ENCODE results near the gene JMY.

The JMY gene

GRCh38 chr5:79295029-79295428 lies 59.1 kb downstream of the JMY start:
- DNase-seq (ENCODE audit: low spot score), result no peak

- no peak for DNase-seq (ENCODE audit: low spot score)
Measured at GRCh38 chr5:79297661-79298060, 61.7 kb downstream of the JMY start.

GRCh38 chr5:79301046-79301712 lies 65.2 kb downstream of the JMY start:
- no peak for DNase-seq (ENCODE audit: low spot score)

GRCh38 chr5:79302454-79302853 lies 66.5 kb downstream of the JMY start:
- no peak for DNase-seq (ENCODE audit: low spot score)

- DNase-seq (ENCODE audit: low spot score), result no peak
Measured at GRCh38 chr5:79305706-79306105, 69.8 kb downstream of the JMY start.

- no peak for DNase-seq (ENCODE audit: low spot score)
Measured at GRCh38 chr5:79318935-79319614, 83.1 kb downstream of the JMY start.

- DNase-seq (ENCODE audit: low spot score), result no peak
Measured at GRCh38 chr5:79329453-79329852, 93.5 kb downstream of the JMY start.

- DNase-seq (ENCODE audit: low spot score), result no peak
Measured at GRCh38 chr5:79330071-79330470, 94.1 kb downstream of the JMY start.

- DNase-seq (ENCODE audit: low spot score), result no peak
Measured at GRCh38 chr5:79333852-79334557, 98.1 kb downstream of the JMY start.

GRCh38 chr5:79346420-79346824 lies 110.5 kb downstream of the JMY start:
- DNase-seq (ENCODE audit: low spot score), result no peak

- no peak for DNase-seq (ENCODE audit: low spot score)
Measured at GRCh38 chr5:79349047-79349446, 113.1 kb downstream of the JMY start.

GRCh38 chr5:79349881-79350280 lies 114.0 kb downstream of the JMY start:
- no peak for DNase-seq (ENCODE audit: low spot score)

- no peak for DNase-seq (ENCODE audit: low spot score)
Measured at GRCh38 chr5:79357398-79357797, 121.5 kb downstream of the JMY start.

Data from globus pallidus (tissue), 1 donor.